Effector memory CD4-positive, alpha-beta T cell (primary cell): ENCODE results near the gene TNC.

Experiments used
- DNase-seq, 3 donors: peaks; one replicate each; pipeline ENCODE4 v3.0.0-alpha.2; 2020
- H3K27ac ChIP-seq: 2 replicates; pipeline ENCODE4 v1.7.0; 2013; ENCODE audit warnings: mild to moderate bottlenecking, low read length, moderate library complexity; ENCODE audit not compliant: insufficient read depth, poor library complexity, severe bottlenecking
- H3K27me3 ChIP-seq: replicated peaks from 2 replicates; pipeline ENCODE4 v1.7.0; 2013; ENCODE audit warnings: mild to moderate bottlenecking, low read length; ENCODE audit not compliant: insufficient read depth, control insufficient read depth, poor library complexity, severe bottlenecking
- H3K36me3 ChIP-seq: 2 replicates; pipeline ENCODE4 v1.7.0; 2013; ENCODE audit warnings: mild to moderate bottlenecking, low read length, moderate library complexity; ENCODE audit not compliant: control insufficient read depth, insufficient read depth
- H3K4me1 ChIP-seq: 2 replicates; pipeline ENCODE4 v1.7.0; 2013; ENCODE audit warnings: low read length, mild to moderate bottlenecking; ENCODE audit not compliant: control insufficient read depth, insufficient read depth, poor library complexity, severe bottlenecking
- H3K4me3 ChIP-seq: 2 replicates; pipeline ENCODE4 v1.7.0; 2013; ENCODE audit warnings: low read length, low read depth, mild to moderate bottlenecking; ENCODE audit not compliant: insufficient read depth, poor library complexity, severe bottlenecking
- H3K9me3 ChIP-seq: 2 replicates; pipeline ENCODE4 v1.7.0; 2013; ENCODE audit warnings: mild to moderate bottlenecking, low read length, moderate library complexity; ENCODE audit not compliant: control insufficient read depth
- total RNA-seq, 3 donors: gene quantifications; one replicate each; lab custom pipeline; 2026; lab: John Stamatoyannopoulos, UW

Gene TNC
- 0 to 0.09 (median 0) reads per million in 3 donors for total RNA-seq

GRCh38 chr9:115117999-115118878 lies at the start of gene TNC:
TNC (minus strand) TSS chr9:115118157; CDS start chr9:115091018, 27,139 bp downstream.
- peaks cover 6% of the 10 kb centered on the region for H3K27me3 ChIP-seq
- H3K9me3 ChIP-seq = no peaks in the 10 kb centered on the region
- H3K4me1 ChIP-seq = no peaks in the 10 kb centered on the region
- no peak for DNase-seq
- no peak within 1 kb of the TSS for H3K27ac ChIP-seq
- no peaks in the 10 kb centered on the region for H3K36me3 ChIP-seq
- no peak within 1 kb of the TSS for H3K4me3 ChIP-seq

GRCh38 chr9:115167175-115167574 lies 49.2 kb upstream of the TNC start:
- Histone ChIP-seq H3K27me3 (no peaks in the 10 kb centered on the region), H3K9me3 (no peaks in the 10 kb centered on the region), H3K36me3 (no peaks in the 10 kb centered on the region), H3K4me3 (no peak overlapping the region), H3K27ac (no peak overlapping the region), H3K4me1 (no peaks in the 10 kb centered on the region)
- no peak for DNase-seq

- Histone ChIP-seq H3K4me1 (no peaks in the 10 kb centered on the region), H3K9me3 (no peaks in the 10 kb centered on the region), H3K27ac (no peak overlapping the region), H3K36me3 (no peaks in the 10 kb centered on the region), H3K4me3 (no peak overlapping the region), H3K27me3 (no peaks in the 10 kb centered on the region)
- no peak for DNase-seq
These were observed 47.3 kb upstream of the TNC start for GRCh38 chr9:115165233-115165632.

- no peak overlapping the region for H3K27ac ChIP-seq
- H3K4me3 ChIP-seq = no peak overlapping the region
- H3K9me3 ChIP-seq = no peaks in the 10 kb centered on the region
- H3K27me3 ChIP-seq = no peaks in the 10 kb centered on the region
- no peaks in the 10 kb centered on the region for H3K36me3 ChIP-seq
- DNase-seq = no peak
- H3K4me1 ChIP-seq = no peaks in the 10 kb centered on the region
These were observed 46.6 kb upstream of the TNC start for GRCh38 chr9:115164511-115164974.

GRCh38 chr9:115162946-115163345 lies 45.0 kb upstream of the TNC start:
- no peak for DNase-seq
- H3K4me3 ChIP-seq = no peak overlapping the region
- no peaks in the 10 kb centered on the region for H3K4me1 ChIP-seq
- H3K36me3 ChIP-seq = no peaks in the 10 kb centered on the region
- no peaks in the 10 kb centered on the region for H3K27me3 ChIP-seq
- H3K9me3 ChIP-seq = no peaks in the 10 kb centered on the region
- H3K27ac ChIP-seq = no peak overlapping the region

GRCh38 chr9:115161446-115161845 lies 43.5 kb upstream of the TNC start:
- no peak overlapping the region for H3K27ac ChIP-seq
- H3K27me3 ChIP-seq = no peaks in the 10 kb centered on the region
- H3K36me3 ChIP-seq = no peaks in the 10 kb centered on the region
- H3K4me3 ChIP-seq = no peak overlapping the region
- DNase-seq = no peak
- H3K9me3 ChIP-seq = no peaks in the 10 kb centered on the region
- H3K4me1 ChIP-seq = no peaks in the 10 kb centered on the region

GRCh38 chr9:115158661-115159481 lies 40.9 kb upstream of the TNC start:
- no peak for DNase-seq
- Histone ChIP-seq H3K4me1 (no peaks in the 10 kb centered on the region), H3K27ac (no peak overlapping the region), H3K36me3 (no peaks in the 10 kb centered on the region), H3K27me3 (no peaks in the 10 kb centered on the region), H3K4me3 (no peak overlapping the region), H3K9me3 (no peaks in the 10 kb centered on the region)

- no peak overlapping the region for H3K27ac ChIP-seq
- no peak for DNase-seq
- H3K27me3 ChIP-seq = no peaks in the 10 kb centered on the region
- no peaks in the 10 kb centered on the region for H3K36me3 ChIP-seq
- no peaks in the 10 kb centered on the region for H3K9me3 ChIP-seq
- H3K4me3 ChIP-seq = no peak overlapping the region
- H3K4me1 ChIP-seq = no peaks in the 10 kb centered on the region
These were observed 39.3 kb upstream of the TNC start for GRCh38 chr9:115157245-115157674.

- no peak for DNase-seq
- H3K4me3 ChIP-seq = no peak overlapping the region
- H3K27me3 ChIP-seq = no peaks in the 10 kb centered on the region
- no peaks in the 10 kb centered on the region for H3K4me1 ChIP-seq
- H3K27ac ChIP-seq = no peak overlapping the region
- no peaks in the 10 kb centered on the region for H3K36me3 ChIP-seq
- H3K9me3 ChIP-seq = no peaks in the 10 kb centered on the region
These were observed 37.1 kb upstream of the TNC start for GRCh38 chr9:115155037-115155436.

GRCh38 chr9:115154617-115155016 lies 36.7 kb upstream of the TNC start:
- Histone ChIP-seq H3K27me3 (no peaks in the 10 kb centered on the region), H3K4me1 (no peaks in the 10 kb centered on the region), H3K4me3 (no peak overlapping the region), H3K27ac (no peak overlapping the region), H3K9me3 (no peaks in the 10 kb centered on the region), H3K36me3 (no peaks in the 10 kb centered on the region)
- no peak for DNase-seq
